ENCODE data around the gene KCNIP2.
A peak's percentile ranks its signal among the peaks of the same experiment; 100 is the strongest.

Gene KCNIP2

GRCh38 chr10:101839002-101839401 lies 4.6 kb downstream of the KCNIP2 start:
- H3K9me3 ChIP-seq (ENCODE audit: control insufficient read depth in 1 of 2, low read length in 2 of 2) = no peaks in the 10 kb centered on the region

GRCh38 chr10:101838416-101838970 lies 5.1 kb downstream of the KCNIP2 start:
- H3K4me1 ChIP-seq (ENCODE audit: control insufficient read depth in 1 of 2, insufficient read depth in 2 of 2, low read length in 2 of 2) = peaks cover 15 to 18% of the 10 kb centered on the region in 2 donors
- H3K27me3 ChIP-seq (ENCODE audit: control insufficient read depth in 1 of 2, insufficient read depth in 2 of 2, low read length in 2 of 2) = no peaks in the 10 kb centered on the region
- H3K9me3 ChIP-seq (ENCODE audit: control insufficient read depth in 1 of 2, low read length in 2 of 2) = no peaks in the 10 kb centered on the region
- H3K9ac ChIP-seq (ENCODE audit: low read depth in 1 of 2, low read length in 2 of 2) = no peak overlapping the region
- no peak overlapping the region for H3K27ac ChIP-seq (ENCODE audit: low read depth, low read length)
- no peaks in the 10 kb centered on the region for H3K36me3 ChIP-seq (ENCODE audit: control insufficient read depth in 1 of 2, insufficient read depth in 2 of 2, low read length in 2 of 2)
- no peak overlapping the region for H3K4me3 ChIP-seq (ENCODE audit: low read depth in 1 of 2, low read length in 2 of 2)

More at GRCh38 chr10:101839002-101839401, 4.6 kb downstream of the KCNIP2 start:
- Histone ChIP-seq H3K27ac (ENCODE audit: low read depth, low read length) (no peak overlapping the region), H3K9ac (ENCODE audit: low read depth in 1 of 2, low read length in 2 of 2) (no peak overlapping the region), H3K36me3 (ENCODE audit: control insufficient read depth in 1 of 2, insufficient read depth in 2 of 2, low read length in 2 of 2) (no peaks in the 10 kb centered on the region), H3K4me3 (ENCODE audit: low read depth in 1 of 2, low read length in 2 of 2) (no peak overlapping the region), H3K4me1 (ENCODE audit: control insufficient read depth in 1 of 2, insufficient read depth in 2 of 2, low read length in 2 of 2) (peaks cover 15 to 18% of the 10 kb centered on the region in 2 donors), H3K27me3 (ENCODE audit: control insufficient read depth in 1 of 2, insufficient read depth in 2 of 2, low read length in 2 of 2) (no peaks in the 10 kb centered on the region)

GRCh38 chr10:101837748-101838147 lies 5.9 kb downstream of the KCNIP2 start:
- H3K27ac ChIP-seq (ENCODE audit: low read depth, low read length) = no peak overlapping the region
- H3K4me3 ChIP-seq (ENCODE audit: low read depth in 1 of 2, low read length in 2 of 2) = no peak overlapping the region
- no peak overlapping the region for H3K9ac ChIP-seq (ENCODE audit: low read depth in 1 of 2, low read length in 2 of 2)
- no peaks in the 10 kb centered on the region for H3K9me3 ChIP-seq (ENCODE audit: control insufficient read depth in 1 of 2, low read length in 2 of 2)
- H3K27me3 ChIP-seq (ENCODE audit: control insufficient read depth in 1 of 2, insufficient read depth in 2 of 2, low read length in 2 of 2) = no peaks in the 10 kb centered on the region
- H3K36me3 ChIP-seq (ENCODE audit: control insufficient read depth in 1 of 2, insufficient read depth in 2 of 2, low read length in 2 of 2) = no peaks in the 10 kb centered on the region
- peaks cover 15 to 18% of the 10 kb centered on the region in 2 donors for H3K4me1 ChIP-seq (ENCODE audit: control insufficient read depth in 1 of 2, insufficient read depth in 2 of 2, low read length in 2 of 2)

GRCh38 chr10:101835362-101835761 lies 8.2 kb downstream of the KCNIP2 start:
- Histone ChIP-seq H3K4me3 (ENCODE audit: low read depth in 1 of 2, low read length in 2 of 2) (no peak overlapping the region), H3K4me1 (ENCODE audit: control insufficient read depth in 1 of 2, insufficient read depth in 2 of 2, low read length in 2 of 2) (peaks cover 14 to 21% of the 10 kb centered on the region in 2 donors), H3K36me3 (ENCODE audit: control insufficient read depth in 1 of 2, insufficient read depth in 2 of 2, low read length in 2 of 2) (no peaks in the 10 kb centered on the region), H3K27me3 (ENCODE audit: control insufficient read depth in 1 of 2, insufficient read depth in 2 of 2, low read length in 2 of 2) (no peaks in the 10 kb centered on the region), H3K27ac (ENCODE audit: low read depth, low read length) (no peak overlapping the region), H3K9ac (ENCODE audit: low read depth in 1 of 2, low read length in 2 of 2) (no peak overlapping the region), H3K9me3 (ENCODE audit: control insufficient read depth in 1 of 2, low read length in 2 of 2) (no peaks in the 10 kb centered on the region)

- Histone ChIP-seq H3K36me3 (ENCODE audit: control insufficient read depth in 1 of 2, insufficient read depth in 2 of 2, low read length in 2 of 2) (no peaks in the 10 kb centered on the region), H3K4me3 (ENCODE audit: low read depth in 1 of 2, low read length in 2 of 2) (no peak overlapping the region), H3K4me1 (ENCODE audit: control insufficient read depth in 1 of 2, insufficient read depth in 2 of 2, low read length in 2 of 2) (peaks cover 15 to 25% of the 10 kb centered on the region in 2 donors), H3K9ac (ENCODE audit: low read depth in 1 of 2, low read length in 2 of 2) (no peak overlapping the region), H3K9me3 (ENCODE audit: control insufficient read depth in 1 of 2, low read length in 2 of 2) (no peaks in the 10 kb centered on the region), H3K27me3 (ENCODE audit: control insufficient read depth in 1 of 2, insufficient read depth in 2 of 2, low read length in 2 of 2) (no peaks in the 10 kb centered on the region), H3K27ac (ENCODE audit: low read depth, low read length) (no peak overlapping the region)
Measured at GRCh38 chr10:101834341-101834740, 9.3 kb downstream of the KCNIP2 start.

- Histone ChIP-seq H3K36me3 (ENCODE audit: control insufficient read depth in 1 of 2, insufficient read depth in 2 of 2, low read length in 2 of 2) (no peaks in the 10 kb centered on the region), H3K9me3 (ENCODE audit: control insufficient read depth in 1 of 2, low read length in 2 of 2) (no peaks in the 10 kb centered on the region), H3K9ac (ENCODE audit: low read depth in 1 of 2, low read length in 2 of 2) (no peak overlapping the region), H3K4me1 (ENCODE audit: control insufficient read depth in 1 of 2, insufficient read depth in 2 of 2, low read length in 2 of 2) (peaks cover 15 to 25% of the 10 kb centered on the region in 2 donors), H3K27ac (ENCODE audit: low read depth, low read length) (no peak overlapping the region), H3K4me3 (ENCODE audit: low read depth in 1 of 2, low read length in 2 of 2) (no peak overlapping the region), H3K27me3 (ENCODE audit: control insufficient read depth in 1 of 2, insufficient read depth in 2 of 2, low read length in 2 of 2) (no peaks in the 10 kb centered on the region)
Measured at GRCh38 chr10:101833466-101833865, 10.1 kb downstream of the KCNIP2 start.

- Histone ChIP-seq H3K4me1 (ENCODE audit: control insufficient read depth in 1 of 2, insufficient read depth in 2 of 2, low read length in 2 of 2) (peaks cover 15 to 25% of the 10 kb centered on the region in 2 donors), H3K27ac (ENCODE audit: low read depth, low read length) (no peak overlapping the region), H3K27me3 (ENCODE audit: control insufficient read depth in 1 of 2, insufficient read depth in 2 of 2, low read length in 2 of 2) (no peaks in the 10 kb centered on the region), H3K4me3 (ENCODE audit: low read depth in 1 of 2, low read length in 2 of 2) (no peak overlapping the region), H3K36me3 (ENCODE audit: control insufficient read depth in 1 of 2, insufficient read depth in 2 of 2, low read length in 2 of 2) (peaks cover 0 to 6% of the 10 kb centered on the region in 2 donors), H3K9me3 (ENCODE audit: control insufficient read depth in 1 of 2, low read length in 2 of 2) (no peaks in the 10 kb centered on the region), H3K9ac (ENCODE audit: low read depth in 1 of 2, low read length in 2 of 2) (no peak overlapping the region)
Measured at GRCh38 chr10:101832325-101832771, 11.3 kb downstream of the KCNIP2 start.

GRCh38 chr10:101831169-101831811 lies 12.3 kb downstream of the KCNIP2 start:
- Histone ChIP-seq H3K4me1 (ENCODE audit: control insufficient read depth in 1 of 2, insufficient read depth in 2 of 2, low read length in 2 of 2) (peaks cover 15 to 25% of the 10 kb centered on the region in 2 donors), H3K27me3 (ENCODE audit: control insufficient read depth in 1 of 2, insufficient read depth in 2 of 2, low read length in 2 of 2) (no peaks in the 10 kb centered on the region), H3K9me3 (ENCODE audit: control insufficient read depth in 1 of 2, low read length in 2 of 2) (no peaks in the 10 kb centered on the region), H3K9ac (ENCODE audit: low read depth in 1 of 2, low read length in 2 of 2) (peak overlapping the region; percentile 48 to 67), H3K36me3 (ENCODE audit: control insufficient read depth in 1 of 2, insufficient read depth in 2 of 2, low read length in 2 of 2) (peaks cover 0 to 9% of the 10 kb centered on the region in 2 donors), H3K27ac (ENCODE audit: low read depth, low read length) (no peak overlapping the region), H3K4me3 (ENCODE audit: low read depth in 1 of 2, low read length in 2 of 2) (peak overlapping the region; percentile 65 to 77)

- no peaks in the 10 kb centered on the region for H3K9me3 ChIP-seq (ENCODE audit: control insufficient read depth in 1 of 2, low read length in 2 of 2)
- H3K9ac ChIP-seq (ENCODE audit: low read depth in 1 of 2, low read length in 2 of 2) = peak overlapping the region; percentile 48 to 67
- no peaks in the 10 kb centered on the region for H3K27me3 ChIP-seq (ENCODE audit: control insufficient read depth in 1 of 2, insufficient read depth in 2 of 2, low read length in 2 of 2)
- peak overlapping the region; percentile 65 to 77 for H3K4me3 ChIP-seq (ENCODE audit: low read depth in 1 of 2, low read length in 2 of 2)
- H3K4me1 ChIP-seq (ENCODE audit: control insufficient read depth in 1 of 2, insufficient read depth in 2 of 2, low read length in 2 of 2) = peaks cover 15 to 25% of the 10 kb centered on the region in 2 donors
- H3K27ac ChIP-seq (ENCODE audit: low read depth, low read length) = peak overlapping the region; percentile 35
- peaks cover 0 to 9% of the 10 kb centered on the region in 2 donors for H3K36me3 ChIP-seq (ENCODE audit: control insufficient read depth in 1 of 2, insufficient read depth in 2 of 2, low read length in 2 of 2)
Measured at GRCh38 chr10:101830322-101831168, 13.1 kb downstream of the KCNIP2 start.

Measured in duodenal mucosa (tissue), 2 donors.